GM21381 (cell line): Measurements from ENCODE around the gene PCID2.

Source experiments
- ATAC-seq: cut with Tn5 transposase; IDR thresholded peaks from one replicate; pipeline ENCODE4 v1.9.1; 2021; ENCODE audit warnings: mild to moderate bottlenecking, moderate library complexity; ENCODE audit not compliant: unreplicated experiment

The PCID2 gene

DNA sequence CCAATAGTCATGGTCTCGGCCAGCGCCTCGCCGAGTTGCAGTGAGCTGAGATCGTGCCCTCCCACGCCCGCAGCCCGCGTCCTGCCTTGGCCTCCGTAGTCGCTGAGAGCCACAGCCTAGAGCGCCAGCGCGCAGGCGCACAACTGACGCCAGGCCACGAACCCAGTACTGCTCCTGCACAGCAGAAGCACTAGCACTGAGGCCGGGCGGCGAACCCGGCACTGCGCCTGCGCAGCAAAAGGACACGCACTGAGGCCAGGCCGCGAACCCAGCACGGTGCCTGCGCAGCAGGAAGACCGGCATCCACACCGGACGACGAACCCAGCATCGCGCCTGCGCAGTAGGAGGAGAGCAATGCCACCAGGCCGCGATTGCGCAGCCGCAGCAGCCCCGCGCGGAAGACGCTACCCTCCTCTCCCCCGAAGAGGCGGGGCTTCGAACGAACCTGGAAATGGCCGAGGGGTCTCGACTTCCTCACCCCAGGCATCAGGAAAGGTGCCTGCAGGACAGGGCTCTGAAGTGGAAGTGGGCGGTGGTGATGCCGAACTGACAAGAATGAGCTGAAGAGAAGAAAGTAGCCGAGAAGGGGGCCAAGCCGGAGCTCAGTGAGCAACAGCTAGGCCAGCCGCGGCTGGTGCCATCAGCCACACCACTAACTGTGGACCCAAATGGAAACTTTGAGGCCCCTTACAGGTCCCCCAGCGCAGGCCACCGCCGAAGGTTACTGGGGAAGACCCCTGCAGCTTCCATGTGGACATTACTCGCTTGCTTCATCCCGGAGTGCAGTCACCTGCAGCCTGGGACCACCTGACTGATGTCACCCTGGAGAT lies 78.3 kb downstream of the PCID2 start:
- no peak for ATAC-seq

DNA sequence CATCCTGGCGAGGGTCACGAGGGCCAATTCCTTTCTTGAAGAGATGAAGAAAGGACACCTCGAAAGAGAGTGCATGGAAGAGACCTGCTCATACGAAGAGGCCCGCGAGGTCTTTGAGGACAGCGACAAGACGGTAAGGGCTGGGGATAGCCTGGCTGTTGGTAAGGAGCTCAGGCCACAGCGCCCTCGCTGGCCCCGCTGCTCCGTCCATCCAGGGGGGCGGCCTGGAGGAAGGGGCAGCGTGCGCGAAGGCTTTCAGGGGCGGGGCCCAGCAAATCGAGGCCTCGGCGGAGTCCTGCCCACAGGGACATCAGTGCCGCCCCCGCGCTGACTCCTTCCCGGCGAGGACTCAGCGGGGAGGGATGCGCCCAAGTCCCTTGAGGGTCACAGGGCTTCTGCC lies 79.0 kb downstream of the PCID2 start:
- no peak for ATAC-seq
